ENCODE measurements around the gene UCN2. TPM values are rescaled to one million over a fixed set of nuclear protein-coding genes. Genes with fewer than 3 reads are reported as not detected.

The UCN2 gene
- total and polyA plus RNA-seq, 2 of the 4 experiments (the other 2 are of a cell fraction), result 0.54 to 2.7 TPM

GRCh38 chr3:48553361-48553760 lies 10.2 kb downstream of the UCN2 start:
- Histone ChIP-seq H2BK15ac (ENCODE audit: low read depth, low read length) (no peak overlapping the region), H2AK5ac (ENCODE audit: low read depth, low read length) (no peak overlapping the region), H3K4me1 (ENCODE audit: control insufficient read depth, insufficient read depth, low read length) (peaks cover 11% of the 10 kb centered on the region), H3K79me1 (ENCODE audit: low read depth in 1 of 2, low read length in 2 of 2) (peaks cover 10 to 43% of the 10 kb centered on the region in 2 experiments; a peak in 3 of 4 replicates), H3K9ac (ENCODE audit: low read depth, low read length) (no peak overlapping the region), H3K27ac (ENCODE audit: insufficient read depth, low read length) (no peak overlapping the region), H3K27me3 (ENCODE audit: control insufficient read depth, insufficient read depth, low read length) (no peaks in the 10 kb centered on the region), H3K9me1 (ENCODE audit: insufficient read depth, low read length) (peaks cover 2% of the 10 kb centered on the region; the same call in 1 of the 2 replicates), H3K4me2 (ENCODE audit: low read depth, low read length) (no peak overlapping the region), H3K56ac (ENCODE audit: extremely low read depth, insufficient read depth, low read length) (no peak overlapping the region), H2BK20ac (ENCODE audit: low read depth, low read length) (no peak overlapping the region), H2AFZ (replicated peaks; ENCODE audit: low read length, poor library complexity) (no peak overlapping the region), H4K5ac (ENCODE audit: low read depth, low read length) (no peak overlapping the region), H3K36me3 (ENCODE audit: control insufficient read depth, insufficient read depth, low read length) (peaks cover 3% of the 10 kb centered on the region; the same call in 1 of the 2 replicates), H4K8ac (ENCODE audit: low read depth in 2 of 2, low read length in 2 of 2) (no peak overlapping the region), H3K14ac (replicated peaks; ENCODE audit: low read depth, low read length) (no peak overlapping the region), H3K4me3 (ENCODE audit: insufficient read depth, low read depth, low read length) (no peak overlapping the region), H4K20me1 (ENCODE audit: insufficient read depth, low read length) (peaks cover 13% of the 10 kb centered on the region; the same call in 1 of the 2 replicates), H2BK5ac (ENCODE audit: low read depth, low read length, poor library complexity, severe bottlenecking) (no peak overlapping the region), H2BK120ac (ENCODE audit: low read depth, low read length) (no peak overlapping the region), H3K18ac (ENCODE audit: low read depth, low read length) (no peak overlapping the region), H2AK9ac (replicated peaks; ENCODE audit: low read depth, low read length, poor library complexity) (no peak overlapping the region), H4K91ac (ENCODE audit: insufficient read depth, low read depth, low read length) (no peak overlapping the region), H3K9me3 (ENCODE audit: control insufficient read depth, insufficient read depth, low read length) (no peaks in the 10 kb centered on the region), H3K4ac (ENCODE audit: low read depth, low read length) (no peak overlapping the region), H3K23ac (ENCODE audit: low read depth, low read length) (no peak overlapping the region)
- BruUV-seq (replicated peaks), result no TSS peak
- WGBS, 2 experiments (ENCODE audit: extremely low coverage in 2 of 2, insufficient read length in 1 of 2), result 100% methylated on average over 2 of the region's 5 CpGs; no CpG with 5 or more reads in 1 of the 2 experiments
- no peak for TF ChIP-seq CHD1 (IDR thresholded peaks at IDR 0.05; ENCODE audit: low read depth, low read length)
- TF ChIP-seq RCOR1 (IDR thresholded peaks at IDR 0.05; ENCODE audit: insufficient replicate concordance, low read length), result no peak
- TF ChIP-seq FOS (IDR thresholded peaks at IDR 0.05; ENCODE audit: low read depth, low read length), result no peak
- TF ChIP-seq USF2 (IDR thresholded peaks at IDR 0.05; ENCODE audit: low read depth, low read length), result no peak
- TF ChIP-seq, protein P1, sequence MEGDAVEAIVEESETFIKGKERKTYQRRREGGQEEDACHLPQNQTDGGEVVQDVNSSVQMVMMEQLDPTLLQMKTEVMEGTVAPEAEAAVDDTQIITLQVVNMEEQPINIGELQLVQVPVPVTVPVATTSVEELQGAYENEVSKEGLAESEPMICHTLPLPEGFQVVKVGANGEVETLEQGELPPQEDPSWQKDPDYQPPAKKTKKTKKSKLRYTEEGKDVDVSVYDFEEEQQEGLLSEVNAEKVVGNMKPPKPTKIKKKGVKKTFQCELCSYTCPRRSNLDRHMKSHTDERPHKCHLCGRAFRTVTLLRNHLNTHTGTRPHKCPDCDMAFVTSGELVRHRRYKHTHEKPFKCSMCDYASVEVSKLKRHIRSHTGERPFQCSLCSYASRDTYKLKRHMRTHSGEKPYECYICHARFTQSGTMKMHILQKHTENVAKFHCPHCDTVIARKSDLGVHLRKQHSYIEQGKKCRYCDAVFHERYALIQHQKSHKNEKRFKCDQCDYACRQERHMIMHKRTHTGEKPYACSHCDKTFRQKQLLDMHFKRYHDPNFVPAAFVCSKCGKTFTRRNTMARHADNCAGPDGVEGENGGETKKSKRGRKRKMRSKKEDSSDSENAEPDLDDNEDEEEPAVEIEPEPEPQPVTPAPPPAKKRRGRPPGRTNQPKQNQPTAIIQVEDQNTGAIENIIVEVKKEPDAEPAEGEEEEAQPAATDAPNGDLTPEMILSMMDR (conservative IDR thresholded peaks at IDR 0.05; ENCODE audit: low read depth, low read length), result no peak
- TF ChIP-seq CEBPB (IDR thresholded peaks at IDR 0.05; ENCODE audit: low read depth, low read length), result no peak
- TF ChIP-seq MAFK (IDR thresholded peaks at IDR 0.05; ENCODE audit: low read depth, low read length), result no peak
- no peak for TF ChIP-seq NFE2L2 (IDR thresholded peaks at IDR 0.05; ENCODE audit: low read depth, low read length)
- TF ChIP-seq RAD21 (IDR thresholded peaks at IDR 0.05; ENCODE audit: low read length), result no peak
- no peak for TF ChIP-seq MAZ (IDR thresholded peaks at IDR 0.05; ENCODE audit: borderline replicate concordance, low read depth, low read length)
- no peak for TF ChIP-seq MXI1 (IDR thresholded peaks at IDR 0.05; ENCODE audit: borderline replicate concordance, low read depth, low read length)
- no peak for TF ChIP-seq ELK1 (IDR thresholded peaks at IDR 0.05; ENCODE audit: borderline replicate concordance, low read depth, low read length)
- POLR2A ChIA-PET (ENCODE audit: unreplicated experiment), result no interaction called here
- intact Hi-C loops (cut with micrococcal nuclease), result no loop called here
- in situ Hi-C loops (cut with MboI; ENCODE audit: low sequenced_read_pairs), result no loop called here
- ATAC-seq (ENCODE audit: low read depth) (no peak), DNase-seq (no peak)
- dilution Hi-C loops (cut with HindIII; ENCODE audit: low sequenced_read_pairs, unreplicated experiment), result no loop called here
- CTCF ChIA-PET, result interaction anchor here (1.6 kb wide), 1 partner anchor 117 kb away, joined by 4 read pairs; no protein-coding TSS in a partner anchor
